Measurements from ENCODE around the gene HIP1R. TPM values are rescaled to one million over a fixed set of nuclear protein-coding genes. Genes with fewer than 3 reads are reported as not detected.

Gene HIP1R
- total and polyA plus RNA-seq, 10 of the 15 experiments (the other 5 are each of a cell fraction or from before 2014, with no cell fraction given): 0.18 to 27.7 (median 11.7) TPM

- TF ChIP-seq RAD21 (IDR thresholded peaks at IDR 0.05; ENCODE audit: insufficient read depth, low read depth, low read length): no peak
- TF ChIP-seq ATF7 (IDR thresholded peaks at IDR 0.05; ENCODE audit: low read depth): peak; percentile 99
- peak; percentile 91 for TF ChIP-seq ZNF217 (IDR thresholded peaks at IDR 0.05)
- TF ChIP-seq NKRF (conservative IDR thresholded peaks at IDR 0.05): peak; percentile 69
- 0 out of 2 replicates have a peak, but pooled peaks have one; percentile 36 for TF ChIP-seq TCF3 (IDR thresholded peaks at IDR 0.05; ENCODE audit: borderline replicate concordance, insufficient read depth, low read depth, low read length)
- 0 out of 2 replicates have a peak, but pooled peaks have one; percentile 59 for TF ChIP-seq TCF12 (IDR thresholded peaks at IDR 0.05; ENCODE audit: low read depth, low read length)
- no peak for TF ChIP-seq NR2C1 (IDR thresholded peaks at IDR 0.05)
- TF ChIP-seq BRCA1 (IDR thresholded peaks at IDR 0.05; ENCODE audit: low read depth, low read length): peak; percentile 67; the same call in 1 of the 2 replicates
- TF ChIP-seq CUX1 (IDR thresholded peaks at IDR 0.05; ENCODE audit: insufficient replicate concordance, low read depth, low read length): no peak
- TF ChIP-seq IKZF1 (conservative IDR thresholded peaks at IDR 0.05): peak; percentile 90
- peak; percentile 92 for TF ChIP-seq JUND (IDR thresholded peaks at IDR 0.05; ENCODE audit: low read depth, low read length)
- TF ChIP-seq MYB (IDR thresholded peaks at IDR 0.05; ENCODE audit: borderline replicate concordance, low read depth, low read length): no peak
- TF ChIP-seq ZNF274 (IDR thresholded peaks at IDR 0.05; ENCODE audit: insufficient read depth, insufficient read length): no peak
- 0 out of 2 replicates have a peak, but pooled peaks have one; percentile 48 for TF ChIP-seq MEF2A (IDR thresholded peaks at IDR 0.05; ENCODE audit: insufficient read depth, low read depth, low read length)
- no peak for TF ChIP-seq BMI1 (IDR thresholded peaks at IDR 0.05; ENCODE audit: borderline replicate concordance)
- no peak; the same call in 1 of the 2 replicates for TF ChIP-seq NFIC (IDR thresholded peaks at IDR 0.05; ENCODE audit: low read depth, low read length)
- peak; percentile 86 for TF ChIP-seq ZNF687 (IDR thresholded peaks at IDR 0.05)
- TF ChIP-seq ZZZ3 (IDR thresholded peaks at IDR 0.05; ENCODE audit: control insufficient read depth, insufficient read length, low read depth): no peak
Measured at GRCh38 chr12:122895704-122896636, 60.7 kb downstream of the HIP1R start, which contains the start of gene VPS37B (continued).

All from GM12878 (cell line).